Measurements from ENCODE around the gene TENM4. TPM values are rescaled to one million over a fixed set of nuclear protein-coding genes. Genes with fewer than 3 reads are reported as not detected.

The TENM4 gene
- total and polyA plus RNA-seq, 2 of the 8 experiments (the other 6 are each of a cell fraction or from before 2014, with no cell fraction given) = 3.5 to 7.2 TPM

DNA sequence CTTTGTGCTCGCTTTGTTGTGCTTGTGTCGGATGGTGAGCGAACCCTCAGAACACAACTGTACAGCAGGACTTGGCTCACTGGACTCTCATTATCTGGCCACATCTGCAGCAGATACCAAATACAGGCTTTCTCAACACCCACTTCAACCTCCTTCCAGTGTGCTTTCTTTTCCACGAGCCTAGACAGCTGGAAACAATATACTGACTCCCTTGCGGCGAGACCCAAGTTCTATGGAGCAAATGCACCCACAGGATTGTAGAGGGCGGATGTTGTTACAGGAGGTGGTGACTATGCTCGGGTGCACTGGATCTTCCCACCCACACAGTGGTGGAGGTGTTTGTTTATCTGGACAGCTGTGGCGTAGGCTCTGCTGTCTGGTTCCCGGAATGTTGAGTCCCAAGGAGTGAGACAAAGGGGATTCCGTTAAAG is 204.3 kb downstream of the TENM4 start:
- Histone ChIP-seq H3K4me1 (replicated peaks in 1 of 4; ENCODE audit: control insufficient read depth in 3 of 4, insufficient read depth in 4 of 4, low read length in 3 of 4) (no peaks in the 10 kb centered on the region), H3K18ac (ENCODE audit: extremely low read depth, low read length) (no peak overlapping the region), H3K9ac (replicated peaks in 1 of 4; ENCODE audit: extremely low read depth in 1 of 4, low read depth in 3 of 4, low read length in 3 of 4) (no peak overlapping the region), H2BK12ac (ENCODE audit: low read depth, low read length) (no peak overlapping the region), H2BK15ac (ENCODE audit: low read length) (no peak overlapping the region), H3K4me2 (ENCODE audit: insufficient read depth in 1 of 2, low read depth in 2 of 2, low read length in 2 of 2) (no peak overlapping the region), H2BK20ac (ENCODE audit: low read length) (no peak overlapping the region), H3K23ac (ENCODE audit: insufficient read length) (no peak overlapping the region), H3K79me1 (ENCODE audit: low read depth, low read length) (no peaks in the 10 kb centered on the region), H3K27me3 (replicated peaks in 1 of 4; ENCODE audit: control insufficient read depth in 3 of 4, extremely low read depth in 1 of 4, insufficient read depth in 3 of 4, low read length in 3 of 4) (no peaks in the 10 kb centered on the region), H3K36me3 (ENCODE audit: control insufficient read depth in 2 of 4, insufficient read depth in 4 of 4, low read length in 3 of 4) (no peaks in the 10 kb centered on the region), H2AFZ (ENCODE audit: low read length) (no peak overlapping the region), H3K79me2 (ENCODE audit: control insufficient read depth in 1 of 2, insufficient read depth in 2 of 2, low read length in 2 of 2) (no peaks in the 10 kb centered on the region), H3K4me3 (ENCODE audit: extremely low read depth in 1 of 4, insufficient read depth in 2 of 4, low read depth in 3 of 4, low read length in 4 of 4) (no peak overlapping the region), H3K56ac (replicated peaks; ENCODE audit: insufficient read length, low read depth, low read length) (no peak overlapping the region), H4K8ac (ENCODE audit: extremely low read depth, insufficient read depth, low read length) (no peak overlapping the region), H3K27ac (ENCODE audit: low read depth, low read length) (no peak overlapping the region), H3K9me3 (ENCODE audit: insufficient read depth in 2 of 2, low read depth in 1 of 2, low read length in 1 of 2) (no peaks in the 10 kb centered on the region), H3K23me2 (ENCODE audit: low read depth, low read length) (no peaks in the 10 kb centered on the region), H3K14ac (ENCODE audit: insufficient read length) (no peak overlapping the region), H2BK120ac (replicated peaks; ENCODE audit: low read depth, low read length) (no peak overlapping the region), H4K20me1 (replicated peaks in 1 of 2; ENCODE audit: control insufficient read depth in 1 of 2, insufficient read depth in 2 of 2, low read length in 2 of 2) (no peaks in the 10 kb centered on the region), H2BK5ac (ENCODE audit: low read depth, low read length) (no peak overlapping the region), H3K4ac (replicated peaks; ENCODE audit: insufficient read length, low read depth, low read length) (no peak overlapping the region), H2AK5ac (ENCODE audit: low read depth, low read length) (no peak overlapping the region), H4K91ac (replicated peaks; ENCODE audit: insufficient read length, low read length) (no peak overlapping the region), H4K5ac (ENCODE audit: insufficient read length, low read depth, low read length) (no peak overlapping the region)
- ChIA-PET CTCF (ENCODE audit: partially characterized antibody) (no interaction called here), POLR2A (ENCODE audit: partially characterized antibody) (no interaction called here)
- no peak for DNase-seq (ENCODE audit: low read depth in 1 of 2, low spot score in 2 of 2)
- 87% methylated on average over 11 of the region's 11 CpGs; no CpG with 5 or more reads in 1 of the 2 experiments for WGBS, 2 experiments (ENCODE audit: extremely low coverage in 1 of 2, insufficient coverage in 1 of 2, insufficient read length in 1 of 2, insufficient replicate concordance in 2 of 2, low coverage in 1 of 2, low lambda C conversion rate in 2 of 2, missing lambda C conversion rate in 1 of 2)
- no peak for FAIRE-seq
- TF ChIP-seq, protein P1, sequence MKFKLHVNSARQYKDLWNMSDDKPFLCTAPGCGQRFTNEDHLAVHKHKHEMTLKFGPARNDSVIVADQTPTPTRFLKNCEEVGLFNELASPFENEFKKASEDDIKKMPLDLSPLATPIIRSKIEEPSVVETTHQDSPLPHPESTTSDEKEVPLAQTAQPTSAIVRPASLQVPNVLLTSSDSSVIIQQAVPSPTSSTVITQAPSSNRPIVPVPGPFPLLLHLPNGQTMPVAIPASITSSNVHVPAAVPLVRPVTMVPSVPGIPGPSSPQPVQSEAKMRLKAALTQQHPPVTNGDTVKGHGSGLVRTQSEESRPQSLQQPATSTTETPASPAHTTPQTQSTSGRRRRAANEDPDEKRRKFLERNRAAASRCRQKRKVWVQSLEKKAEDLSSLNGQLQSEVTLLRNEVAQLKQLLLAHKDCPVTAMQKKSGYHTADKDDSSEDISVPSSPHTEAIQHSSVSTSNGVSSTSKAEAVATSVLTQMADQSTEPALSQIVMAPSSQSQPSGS (IDR thresholded peaks at IDR 0.05; ENCODE audit: low read length) = no peak
